ENCODE measurements around the gene STAG2. TPM values are rescaled to one million over a fixed set of nuclear protein-coding genes. Genes with fewer than 3 reads are reported as not detected.

The STAG2 gene
- total RNA-seq, 1 donor from 2014 or later, result 57.6 TPM

DNA sequence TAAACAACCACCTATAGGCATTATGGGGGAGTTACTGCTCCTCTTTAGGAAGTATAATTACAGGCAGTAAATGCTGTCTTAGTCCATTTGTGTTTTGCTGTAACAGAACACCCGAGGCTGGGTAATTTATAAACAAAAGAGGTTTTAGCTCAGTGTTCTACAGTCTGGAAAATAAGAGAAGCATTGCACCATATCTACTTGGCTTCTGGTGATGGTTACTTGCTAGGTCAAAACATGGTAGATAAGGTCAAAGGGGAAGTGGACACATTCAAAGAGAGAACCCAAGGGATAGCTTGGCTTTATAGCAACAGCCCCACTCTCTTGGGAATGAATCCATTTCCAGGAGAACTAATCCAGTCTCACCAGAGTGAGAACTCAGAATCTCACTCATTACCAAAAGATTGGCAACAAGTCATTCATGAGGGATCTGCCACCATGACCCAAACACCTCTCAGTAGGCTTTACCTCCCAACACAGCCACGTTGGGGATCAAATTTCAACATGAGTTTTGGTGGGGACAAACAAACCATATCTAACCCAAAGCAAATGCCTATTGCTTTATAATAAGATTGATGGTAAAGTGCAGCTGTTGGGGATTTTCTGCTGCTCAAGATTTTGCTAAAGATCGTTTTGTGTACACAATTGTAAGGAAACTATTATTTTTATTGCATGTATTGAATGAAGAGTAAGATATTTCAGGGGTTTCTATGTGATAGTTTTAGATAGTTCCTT, 32.6 kb downstream of the STAG2 start:
- Mint-ChIP-seq H3K4me1 (ENCODE audit: unreplicated experiment) (peaks cover 2% of the 10 kb centered on the region), H3K27me3 (ENCODE audit: unreplicated experiment) (peaks cover 5% of the 10 kb centered on the region), H3K9me3 (ENCODE audit: unreplicated experiment) (no peaks in the 10 kb centered on the region), H3K4me3 (ENCODE audit: unreplicated experiment) (no peak overlapping the region), H3K27ac (ENCODE audit: unreplicated experiment) (no peak overlapping the region), H3K36me3 (ENCODE audit: low read depth, unreplicated experiment) (peaks cover 3% of the 10 kb centered on the region)
- no peak for DNase-seq (ENCODE audit: low spot score)
- TF ChIP-seq, protein P1, sequence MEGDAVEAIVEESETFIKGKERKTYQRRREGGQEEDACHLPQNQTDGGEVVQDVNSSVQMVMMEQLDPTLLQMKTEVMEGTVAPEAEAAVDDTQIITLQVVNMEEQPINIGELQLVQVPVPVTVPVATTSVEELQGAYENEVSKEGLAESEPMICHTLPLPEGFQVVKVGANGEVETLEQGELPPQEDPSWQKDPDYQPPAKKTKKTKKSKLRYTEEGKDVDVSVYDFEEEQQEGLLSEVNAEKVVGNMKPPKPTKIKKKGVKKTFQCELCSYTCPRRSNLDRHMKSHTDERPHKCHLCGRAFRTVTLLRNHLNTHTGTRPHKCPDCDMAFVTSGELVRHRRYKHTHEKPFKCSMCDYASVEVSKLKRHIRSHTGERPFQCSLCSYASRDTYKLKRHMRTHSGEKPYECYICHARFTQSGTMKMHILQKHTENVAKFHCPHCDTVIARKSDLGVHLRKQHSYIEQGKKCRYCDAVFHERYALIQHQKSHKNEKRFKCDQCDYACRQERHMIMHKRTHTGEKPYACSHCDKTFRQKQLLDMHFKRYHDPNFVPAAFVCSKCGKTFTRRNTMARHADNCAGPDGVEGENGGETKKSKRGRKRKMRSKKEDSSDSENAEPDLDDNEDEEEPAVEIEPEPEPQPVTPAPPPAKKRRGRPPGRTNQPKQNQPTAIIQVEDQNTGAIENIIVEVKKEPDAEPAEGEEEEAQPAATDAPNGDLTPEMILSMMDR (IDR thresholded peaks at IDR 0.05; ENCODE audit: unreplicated experiment), result no peak

DNA sequence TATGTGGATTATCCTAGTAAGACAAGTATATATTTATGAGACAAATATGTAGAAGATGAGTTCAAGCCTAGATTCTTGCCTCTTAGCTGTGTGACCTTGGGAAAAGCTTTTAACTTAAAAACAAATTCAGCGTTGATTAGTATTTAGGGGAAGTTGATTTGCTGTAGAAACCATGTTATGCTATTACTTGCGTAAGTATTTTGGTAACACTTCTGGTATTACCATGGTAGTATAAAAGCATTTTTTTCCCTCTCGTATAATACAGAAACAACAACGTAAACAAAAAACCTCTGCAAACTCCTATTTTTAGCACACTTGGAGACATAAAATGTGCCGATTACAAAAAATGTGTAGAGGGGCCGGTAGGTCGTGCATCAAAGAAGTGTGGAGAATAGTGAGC, 33.2 kb downstream of the STAG2 start:
- peaks cover 2% of the 10 kb centered on the region for H3K4me1 Mint-ChIP-seq (ENCODE audit: unreplicated experiment)
- TF ChIP-seq, protein P1 (IDR thresholded peaks at IDR 0.05; ENCODE audit: unreplicated experiment), result no peak
- DNase-seq (ENCODE audit: low spot score), result no peak
- H3K36me3 Mint-ChIP-seq (ENCODE audit: low read depth, unreplicated experiment), result peaks cover 3% of the 10 kb centered on the region
- peak overlapping the region; percentile 18 for H3K27ac Mint-ChIP-seq (ENCODE audit: unreplicated experiment)
- H3K9me3 Mint-ChIP-seq (ENCODE audit: unreplicated experiment), result no peaks in the 10 kb centered on the region
- H3K27me3 Mint-ChIP-seq (ENCODE audit: unreplicated experiment), result peaks cover 5% of the 10 kb centered on the region
- no peak overlapping the region for H3K4me3 Mint-ChIP-seq (ENCODE audit: unreplicated experiment)

DNA sequence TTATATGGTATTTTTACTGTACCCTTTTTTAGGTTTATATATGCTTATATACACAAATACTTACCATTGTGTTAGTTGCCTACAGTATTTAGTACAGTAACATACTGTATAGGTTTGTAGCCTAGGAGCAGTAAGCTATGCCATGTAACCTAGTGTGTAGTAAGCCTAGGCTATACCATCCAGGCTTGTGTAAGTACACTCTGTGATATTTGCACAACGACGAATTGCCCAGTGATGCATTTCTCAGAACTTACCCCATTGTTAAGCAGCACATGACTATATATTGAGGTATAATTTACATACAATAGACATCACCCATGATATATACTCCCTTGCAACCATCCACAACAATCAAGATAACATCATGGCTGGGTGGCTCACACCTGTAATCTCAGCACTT, 40.1 kb downstream of the STAG2 start:
- no peaks in the 10 kb centered on the region for H3K4me1 Mint-ChIP-seq (ENCODE audit: unreplicated experiment)
- no peak overlapping the region for H3K27ac Mint-ChIP-seq (ENCODE audit: unreplicated experiment)
- no peaks in the 10 kb centered on the region for H3K9me3 Mint-ChIP-seq (ENCODE audit: unreplicated experiment)
- H3K27me3 Mint-ChIP-seq (ENCODE audit: unreplicated experiment), result no peaks in the 10 kb centered on the region
- TF ChIP-seq, protein P1 (IDR thresholded peaks at IDR 0.05; ENCODE audit: unreplicated experiment), result no peak
- H3K36me3 Mint-ChIP-seq (ENCODE audit: low read depth, unreplicated experiment), result no peaks in the 10 kb centered on the region
- DNase-seq (ENCODE audit: low spot score), result no peak
- no peak overlapping the region for H3K4me3 Mint-ChIP-seq (ENCODE audit: unreplicated experiment)

DNA sequence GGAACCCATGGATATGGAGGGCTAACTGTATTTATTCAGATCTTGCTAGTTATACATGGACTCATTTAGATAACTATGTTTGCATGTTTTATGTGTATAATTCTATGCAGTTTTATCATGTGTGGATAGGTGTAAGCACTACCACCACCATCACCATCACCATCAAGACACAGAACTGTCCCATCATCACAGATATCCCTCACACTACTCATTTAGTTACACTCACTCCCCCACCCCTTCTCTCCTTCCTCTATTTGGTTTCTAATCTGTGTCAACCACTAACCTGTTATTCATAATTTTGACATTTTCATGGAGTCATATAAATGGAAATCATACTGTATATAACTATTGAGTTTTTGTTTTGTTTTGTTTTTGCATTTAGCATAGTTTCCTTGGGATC, 43.7 kb downstream of the STAG2 start:
- Mint-ChIP-seq H3K4me1 (ENCODE audit: unreplicated experiment) (no peaks in the 10 kb centered on the region), H3K27ac (ENCODE audit: unreplicated experiment) (no peak overlapping the region), H3K27me3 (ENCODE audit: unreplicated experiment) (no peaks in the 10 kb centered on the region), H3K4me3 (ENCODE audit: unreplicated experiment) (no peak overlapping the region), H3K9me3 (ENCODE audit: unreplicated experiment) (no peaks in the 10 kb centered on the region), H3K36me3 (ENCODE audit: low read depth, unreplicated experiment) (no peaks in the 10 kb centered on the region)
- TF ChIP-seq, protein P1 (IDR thresholded peaks at IDR 0.05; ENCODE audit: unreplicated experiment), result no peak
- no peak for DNase-seq (ENCODE audit: low spot score)

DNA sequence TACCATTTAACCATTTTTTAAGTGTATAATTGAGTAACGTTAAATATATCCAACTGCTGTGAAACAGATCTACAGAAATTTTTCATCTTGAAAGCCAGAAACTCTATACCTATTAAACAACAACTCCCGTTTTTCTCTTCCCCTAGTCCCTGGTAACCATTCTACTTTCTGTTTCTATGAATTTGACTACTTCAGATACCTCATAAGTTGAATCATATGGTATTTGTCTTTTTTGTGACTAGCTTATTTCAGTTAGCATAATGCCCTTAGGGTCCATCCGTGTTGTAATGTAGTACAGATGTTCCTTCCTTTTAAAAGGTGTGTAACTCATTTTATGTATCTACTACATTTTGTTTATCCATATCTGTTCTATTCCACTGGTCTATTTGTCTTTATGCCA, 48.7 kb downstream of the STAG2 start:
- TF ChIP-seq, protein P1 (IDR thresholded peaks at IDR 0.05; ENCODE audit: unreplicated experiment), result no peak
- no peaks in the 10 kb centered on the region for H3K36me3 Mint-ChIP-seq (ENCODE audit: low read depth, unreplicated experiment)
- H3K9me3 Mint-ChIP-seq (ENCODE audit: unreplicated experiment), result no peaks in the 10 kb centered on the region
- H3K27ac Mint-ChIP-seq (ENCODE audit: unreplicated experiment), result no peak overlapping the region
- no peak for DNase-seq (ENCODE audit: low spot score)
- no peak overlapping the region for H3K4me3 Mint-ChIP-seq (ENCODE audit: unreplicated experiment)
- no peaks in the 10 kb centered on the region for H3K4me1 Mint-ChIP-seq (ENCODE audit: unreplicated experiment)
- H3K27me3 Mint-ChIP-seq (ENCODE audit: unreplicated experiment), result no peaks in the 10 kb centered on the region
